C4-2B (cell line): ENCODE data around the gene CEP44.

Experiments used
- ZFX ChIP-seq: fragments of 450-650 bp; IDR thresholded peaks from 2 replicates; pipeline ENCODE4 v1.6.1; 2017
- TF ChIP-seq, protein P1 (sequence below): fragments of 450-650 bp; conservative IDR thresholded peaks from 2 replicates; pipeline ENCODE4 v1.5.1; 2017; ENCODE audit warnings: mild to moderate bottlenecking

DNA sequence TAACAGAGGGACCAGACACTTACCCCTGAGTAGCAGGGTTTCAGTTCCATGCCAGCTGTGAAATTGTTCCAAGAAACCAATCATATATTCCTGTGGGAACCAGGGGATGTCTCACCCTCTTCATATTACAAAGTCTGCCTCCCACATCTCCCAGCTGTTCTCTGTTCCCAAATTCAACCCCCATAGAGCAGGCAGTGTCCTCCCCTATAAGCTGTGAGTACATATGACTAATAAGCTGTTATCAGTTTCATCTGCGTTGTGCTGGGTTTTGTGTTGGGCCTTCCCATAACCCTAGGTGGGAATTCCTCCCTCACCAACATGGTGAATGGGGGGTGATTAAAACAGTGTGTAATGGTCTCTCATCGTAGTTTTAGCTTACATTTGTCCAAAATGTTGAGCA is 41.0 kb downstream of the CEP44 start:
- TF ChIP-seq, protein P1, sequence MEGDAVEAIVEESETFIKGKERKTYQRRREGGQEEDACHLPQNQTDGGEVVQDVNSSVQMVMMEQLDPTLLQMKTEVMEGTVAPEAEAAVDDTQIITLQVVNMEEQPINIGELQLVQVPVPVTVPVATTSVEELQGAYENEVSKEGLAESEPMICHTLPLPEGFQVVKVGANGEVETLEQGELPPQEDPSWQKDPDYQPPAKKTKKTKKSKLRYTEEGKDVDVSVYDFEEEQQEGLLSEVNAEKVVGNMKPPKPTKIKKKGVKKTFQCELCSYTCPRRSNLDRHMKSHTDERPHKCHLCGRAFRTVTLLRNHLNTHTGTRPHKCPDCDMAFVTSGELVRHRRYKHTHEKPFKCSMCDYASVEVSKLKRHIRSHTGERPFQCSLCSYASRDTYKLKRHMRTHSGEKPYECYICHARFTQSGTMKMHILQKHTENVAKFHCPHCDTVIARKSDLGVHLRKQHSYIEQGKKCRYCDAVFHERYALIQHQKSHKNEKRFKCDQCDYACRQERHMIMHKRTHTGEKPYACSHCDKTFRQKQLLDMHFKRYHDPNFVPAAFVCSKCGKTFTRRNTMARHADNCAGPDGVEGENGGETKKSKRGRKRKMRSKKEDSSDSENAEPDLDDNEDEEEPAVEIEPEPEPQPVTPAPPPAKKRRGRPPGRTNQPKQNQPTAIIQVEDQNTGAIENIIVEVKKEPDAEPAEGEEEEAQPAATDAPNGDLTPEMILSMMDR, result no peak
- no peak for TF ChIP-seq ZFX
